Measurements from ENCODE around the gene DPP6. TPM values are rescaled to one million over a fixed set of nuclear protein-coding genes. Genes with fewer than 3 reads are reported as not detected.
A peak's percentile ranks its signal among the peaks of the same experiment; 100 is the strongest.

Gene DPP6
- total and polyA plus RNA-seq, 9 of the 15 experiments (the other 6 are each of a cell fraction or from before 2014, with no cell fraction given) = not detected

GRCh38 chr7:154744256-154744860, 692.2 kb downstream of the DPP6 start (continued):
- TF ChIP-seq CREM (IDR thresholded peaks at IDR 0.05; ENCODE audit: low read depth) (no peak), ZNF717 (CRISPR knock-in tag; IDR thresholded peaks at IDR 0.05) (no peak), CXXC5 (CRISPR knock-in tag; IDR thresholded peaks at IDR 0.05) (no peak), CBX3 (IDR thresholded peaks at IDR 0.05; ENCODE audit: borderline replicate concordance in 1 of 2, low read length in 2 of 2) (no peak), ZNF436 (CRISPR knock-in tag; IDR thresholded peaks at IDR 0.05) (no peak), THAP12 (CRISPR knock-in tag; IDR thresholded peaks at IDR 0.05) (no peak), SP1 (CRISPR knock-in tag; IDR thresholded peaks at IDR 0.05) (no peak), ZNF140 (CRISPR knock-in tag; IDR thresholded peaks at IDR 0.05) (no peak), DNMT1 (IDR thresholded peaks at IDR 0.05) (no peak), RB1 (IDR thresholded peaks at IDR 0.05; ENCODE audit: low read depth) (0 out of 2 replicates have a peak, but pooled peaks have one; percentile 24), PRPF4 (IDR thresholded peaks at IDR 0.05; ENCODE audit: insufficient read depth, low read depth, low read length, poor library complexity, severe bottlenecking) (no peak), ZNF3 (CRISPR knock-in tag; IDR thresholded peaks at IDR 0.05) (no peak), SMC3 (conservative IDR thresholded peaks at IDR 0.05; ENCODE audit: insufficient read depth, low read depth, low read length) (peak; percentile 94), REST (IDR thresholded peaks at IDR 0.05; ENCODE audit: borderline replicate concordance) (peak; percentile 89), REST (CRISPR knock-in tag; IDR thresholded peaks at IDR 0.05; ENCODE audit: low read depth) (no peak), KLF16 (IDR thresholded peaks at IDR 0.05) (peak; percentile 51; the same call in 1 of the 2 replicates)
- TF ChIP-seq, protein P1, sequence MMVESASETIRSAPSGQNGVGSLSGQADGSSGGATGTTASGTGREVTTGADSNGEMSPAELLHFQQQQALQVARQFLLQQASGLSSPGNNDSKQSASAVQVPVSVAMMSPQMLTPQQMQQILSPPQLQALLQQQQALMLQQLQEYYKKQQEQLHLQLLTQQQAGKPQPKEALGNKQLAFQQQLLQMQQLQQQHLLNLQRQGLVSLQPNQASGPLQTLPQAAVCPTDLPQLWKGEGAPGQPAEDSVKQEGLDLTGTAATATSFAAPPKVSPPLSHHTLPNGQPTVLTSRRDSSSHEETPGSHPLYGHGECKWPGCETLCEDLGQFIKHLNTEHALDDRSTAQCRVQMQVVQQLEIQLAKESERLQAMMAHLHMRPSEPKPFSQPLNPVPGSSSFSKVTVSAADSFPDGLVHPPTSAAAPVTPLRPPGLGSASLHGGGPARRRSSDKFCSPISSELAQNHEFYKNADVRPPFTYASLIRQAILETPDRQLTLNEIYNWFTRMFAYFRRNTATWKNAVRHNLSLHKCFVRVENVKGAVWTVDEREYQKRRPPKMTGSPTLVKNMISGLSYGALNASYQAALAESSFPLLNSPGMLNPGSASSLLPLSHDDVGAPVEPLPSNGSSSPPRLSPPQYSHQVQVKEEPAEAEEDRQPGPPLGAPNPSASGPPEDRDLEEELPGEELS (CRISPR knock-in tag; IDR thresholded peaks at IDR 0.05; ENCODE audit: borderline replicate concordance) = no peak
